GM19328 (cell line): Measurements from ENCODE around the gene GYS1.

Experiments
- ATAC-seq: cut with Tn5 transposase; IDR thresholded peaks from one replicate; pipeline ENCODE4 v1.9.1; 2021; ENCODE audit warnings: mild to moderate bottlenecking, moderate library complexity; ENCODE audit not compliant: unreplicated experiment

Gene GYS1

GRCh38 chr19:48965040-48965805, 27.9 kb downstream of the GYS1 start, which contains the start of gene FTL:
Gene FTL, plus strand, starts transcription at chr19:48965309. Its CDS starts 199 bp downstream, at chr19:48965508.
- no peak for ATAC-seq

- no peak for ATAC-seq
Measured at GRCh38 chr19:48964205-48965039, 28.7 kb downstream of the GYS1 start.

- no peak for ATAC-seq
Measured at GRCh38 chr19:48963371-48964204, 29.5 kb downstream of the GYS1 start.

GRCh38 chr19:48962849-48963165, 30.3 kb downstream of the GYS1 start:
- ATAC-seq = no peak

GRCh38 chr19:48962029-48962848, 30.9 kb downstream of the GYS1 start:
- ATAC-seq = peak; percentile 40

GRCh38 chr19:48961673-48962028, 31.5 kb downstream of the GYS1 start:
- ATAC-seq = no peak

- ATAC-seq = no peak
Measured at GRCh38 chr19:48961051-48961649, 32.0 kb downstream of the GYS1 start.

GRCh38 chr19:48959341-48960239, 33.5 kb downstream of the GYS1 start:
- ATAC-seq = no peak

- no peak for ATAC-seq
Measured at GRCh38 chr19:48958006-48958405, 35.1 kb downstream of the GYS1 start.

- ATAC-seq = no peak
Measured at GRCh38 chr19:48955308-48955958, 37.7 kb downstream of the GYS1 start.

GRCh38 chr19:48954595-48955307, 38.4 kb downstream of the GYS1 start, which contains the start of gene BAX:
Gene BAX, plus strand, starts transcription at chr19:48954875. Its CDS starts 54 bp downstream, at chr19:48954929.
- ATAC-seq = peak; percentile 82

- ATAC-seq = no peak
Measured at GRCh38 chr19:48953990-48954594, 39.0 kb downstream of the GYS1 start.

GRCh38 chr19:48953141-48953540, 40.0 kb downstream of the GYS1 start:
- no peak for ATAC-seq

- ATAC-seq = no peak
Measured at GRCh38 chr19:48950830-48951519, 42.1 kb downstream of the GYS1 start.

- ATAC-seq = no peak
Measured at GRCh38 chr19:48950159-48950558, 43.0 kb downstream of the GYS1 start.

- no peak for ATAC-seq
Measured at GRCh38 chr19:48947258-48947542, 45.9 kb downstream of the GYS1 start.
